ENCODE data around the gene CST6. TPM values are rescaled to one million over a fixed set of nuclear protein-coding genes. Genes with fewer than 3 reads are reported as not detected.

The CST6 gene
- total RNA-seq, 2 donors from 2014 or later, result 2.6 to 6.3 TPM

DNA sequence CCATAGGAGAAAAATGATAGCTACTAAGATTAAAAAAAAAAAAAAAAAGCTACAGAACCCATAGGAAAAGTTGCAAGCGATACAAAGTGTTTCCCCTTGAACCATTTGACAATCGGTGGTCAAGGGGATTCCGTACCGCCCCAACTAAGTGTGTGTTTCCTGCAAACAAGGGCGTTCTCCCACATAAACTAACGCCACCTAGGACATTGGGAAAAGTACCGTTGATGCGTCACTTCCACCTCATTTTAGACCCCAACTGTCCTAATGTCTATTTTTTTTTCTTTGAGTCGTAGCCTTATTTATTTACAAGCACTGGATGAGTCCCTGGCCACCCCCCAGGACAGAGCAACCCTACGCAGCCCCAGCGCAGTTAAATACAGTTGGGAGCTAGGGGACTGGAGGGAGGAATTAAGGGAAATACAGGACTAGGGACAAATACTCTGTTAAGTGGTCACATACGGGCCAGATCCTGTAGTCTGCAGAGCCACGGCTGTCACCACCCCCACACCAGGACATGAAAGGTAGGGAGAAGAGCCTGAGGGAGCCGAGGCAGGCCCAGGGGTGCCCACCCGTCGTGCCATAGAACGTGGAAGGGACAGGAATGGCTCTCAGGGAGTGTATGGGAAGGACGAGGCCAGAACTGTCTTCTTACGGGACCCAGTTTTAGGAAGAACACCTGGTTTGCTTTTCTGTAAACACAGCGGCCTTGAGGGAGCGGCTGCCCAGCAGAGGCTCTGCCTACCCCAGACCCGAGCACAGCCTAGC is 28.8 kb upstream of the CST6 start:
- DNase-seq (ENCODE audit: low spot score), result no peak
- Histone ChIP-seq H3K27me3 (no peaks in the 10 kb centered on the region), H3K9me3 (no peaks in the 10 kb centered on the region), H3K4me3 (no peak overlapping the region), H3K27ac (no peak overlapping the region), H3K4me1 (no peaks in the 10 kb centered on the region), H3K36me3 (peaks cover 14% of the 10 kb centered on the region)
- TF ChIP-seq, protein P1, sequence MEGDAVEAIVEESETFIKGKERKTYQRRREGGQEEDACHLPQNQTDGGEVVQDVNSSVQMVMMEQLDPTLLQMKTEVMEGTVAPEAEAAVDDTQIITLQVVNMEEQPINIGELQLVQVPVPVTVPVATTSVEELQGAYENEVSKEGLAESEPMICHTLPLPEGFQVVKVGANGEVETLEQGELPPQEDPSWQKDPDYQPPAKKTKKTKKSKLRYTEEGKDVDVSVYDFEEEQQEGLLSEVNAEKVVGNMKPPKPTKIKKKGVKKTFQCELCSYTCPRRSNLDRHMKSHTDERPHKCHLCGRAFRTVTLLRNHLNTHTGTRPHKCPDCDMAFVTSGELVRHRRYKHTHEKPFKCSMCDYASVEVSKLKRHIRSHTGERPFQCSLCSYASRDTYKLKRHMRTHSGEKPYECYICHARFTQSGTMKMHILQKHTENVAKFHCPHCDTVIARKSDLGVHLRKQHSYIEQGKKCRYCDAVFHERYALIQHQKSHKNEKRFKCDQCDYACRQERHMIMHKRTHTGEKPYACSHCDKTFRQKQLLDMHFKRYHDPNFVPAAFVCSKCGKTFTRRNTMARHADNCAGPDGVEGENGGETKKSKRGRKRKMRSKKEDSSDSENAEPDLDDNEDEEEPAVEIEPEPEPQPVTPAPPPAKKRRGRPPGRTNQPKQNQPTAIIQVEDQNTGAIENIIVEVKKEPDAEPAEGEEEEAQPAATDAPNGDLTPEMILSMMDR (IDR thresholded peaks at IDR 0.05), result no peak

DNA sequence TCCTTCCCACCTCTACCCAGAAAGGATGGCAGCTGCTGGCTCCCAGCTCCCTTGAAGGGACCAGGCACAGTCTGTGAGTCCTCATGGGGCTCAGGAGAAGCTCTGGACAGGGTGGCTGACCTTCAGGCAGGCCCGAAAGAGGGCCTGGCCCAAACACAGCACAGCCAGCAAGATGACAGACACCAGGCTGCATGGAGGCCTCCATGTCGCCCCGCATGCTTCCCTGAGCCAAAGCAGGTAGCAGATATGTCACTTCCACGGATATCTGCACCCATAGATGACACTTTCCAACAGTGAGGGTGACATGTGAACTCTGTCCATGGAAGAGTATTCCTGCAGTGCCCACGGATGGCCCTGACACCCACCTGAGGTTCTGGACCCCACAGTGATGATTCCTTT is 28.2 kb upstream of the CST6 start:
- Histone ChIP-seq H3K27me3 (no peaks in the 10 kb centered on the region), H3K36me3 (peaks cover 8% of the 10 kb centered on the region), H3K27ac (no peak overlapping the region), H3K4me1 (no peaks in the 10 kb centered on the region), H3K4me3 (no peak overlapping the region), H3K9me3 (no peaks in the 10 kb centered on the region)
- no peak for DNase-seq (ENCODE audit: low spot score)
- TF ChIP-seq, protein P1 (IDR thresholded peaks at IDR 0.05), result no peak

DNA sequence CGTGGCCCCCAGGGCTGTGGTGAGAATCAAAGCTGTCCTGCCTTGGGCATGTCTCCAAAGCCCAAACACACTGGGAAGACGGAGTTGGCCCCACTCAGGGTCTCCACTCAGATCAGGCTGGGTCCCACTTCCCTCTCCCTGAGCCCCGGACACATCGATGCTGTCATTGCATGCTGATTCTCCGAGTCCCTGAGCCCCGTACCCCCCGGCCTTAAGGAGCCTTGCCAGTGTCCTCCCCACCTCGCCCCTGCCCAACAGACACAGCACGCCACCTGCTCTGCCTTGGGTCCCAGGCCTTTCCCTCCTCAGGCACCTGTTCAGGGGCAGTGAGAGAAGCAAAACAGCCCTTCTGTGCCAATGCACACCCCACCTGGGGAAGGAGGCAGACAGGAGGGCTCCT is 24.5 kb upstream of the CST6 start:
- Histone ChIP-seq H3K36me3 (no peaks in the 10 kb centered on the region), H3K4me3 (no peak overlapping the region), H3K27ac (no peak overlapping the region), H3K27me3 (no peaks in the 10 kb centered on the region), H3K4me1 (no peaks in the 10 kb centered on the region), H3K9me3 (no peaks in the 10 kb centered on the region)
- TF ChIP-seq, protein P1 (IDR thresholded peaks at IDR 0.05), result no peak
- no peak for DNase-seq (ENCODE audit: low spot score)

DNA sequence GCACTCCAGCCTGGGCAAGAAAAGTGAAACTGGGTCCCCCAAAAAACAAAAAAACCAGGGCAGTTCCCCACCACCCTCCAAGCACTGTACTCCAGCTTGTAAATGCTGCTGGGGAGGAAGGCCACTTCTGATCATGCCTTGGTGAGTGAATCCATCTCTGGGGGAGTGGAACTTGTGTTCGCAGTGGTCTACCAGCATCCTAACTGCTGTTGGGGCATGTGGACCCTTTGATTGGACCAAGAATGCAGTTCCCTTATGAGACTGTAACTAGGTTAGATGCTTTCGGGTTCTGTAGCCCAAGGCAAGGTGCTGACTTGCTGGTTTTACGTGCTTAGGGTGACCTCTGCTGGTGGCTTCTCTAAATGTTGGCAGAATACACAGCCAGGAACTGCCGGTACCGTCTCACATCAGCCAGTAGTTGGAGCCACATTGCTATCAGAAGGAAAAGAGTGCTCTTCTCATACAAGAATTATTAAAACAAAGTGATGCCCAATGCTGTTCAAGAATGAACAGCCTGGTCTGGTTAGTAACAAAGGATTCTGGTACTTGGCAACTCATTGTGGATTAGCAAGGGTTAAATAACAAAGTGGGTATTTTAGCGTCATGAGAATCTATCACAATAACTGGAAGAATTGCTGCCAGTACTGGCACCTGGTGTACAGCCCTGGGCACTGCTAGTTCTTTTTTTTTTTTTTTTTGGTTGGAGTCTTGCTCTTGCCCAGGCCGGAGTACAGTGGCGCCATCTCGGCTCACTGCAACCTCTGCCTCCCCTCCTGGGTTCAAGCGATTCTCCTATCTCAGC is 22.8 kb upstream of the CST6 start:
- Histone ChIP-seq H3K4me3 (no peak overlapping the region), H3K36me3 (no peaks in the 10 kb centered on the region), H3K9me3 (no peaks in the 10 kb centered on the region), H3K27ac (no peak overlapping the region), H3K27me3 (no peaks in the 10 kb centered on the region), H3K4me1 (no peaks in the 10 kb centered on the region)
- DNase-seq (ENCODE audit: low spot score), result peak; percentile 96
- TF ChIP-seq, protein P1 (IDR thresholded peaks at IDR 0.05), result peak; percentile 85 to 93

DNA sequence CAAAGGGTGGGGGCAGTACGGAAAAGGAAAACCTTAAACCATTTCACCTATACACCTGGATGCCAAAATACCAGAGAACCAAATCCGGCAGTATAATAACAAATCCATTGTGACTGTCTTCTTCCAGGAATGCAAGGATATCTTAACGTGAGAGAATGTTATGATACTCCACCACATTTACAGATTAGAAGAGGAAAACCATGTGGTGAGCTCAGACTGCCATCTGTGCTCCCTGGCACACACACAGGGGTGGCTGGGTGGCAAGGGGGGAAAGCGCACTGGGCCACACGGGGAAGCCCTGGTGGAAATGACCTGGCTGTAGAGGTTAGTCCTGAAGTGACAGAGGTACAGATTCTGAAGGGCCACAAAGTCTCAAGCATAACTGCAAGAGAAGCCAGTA is 19.8 kb upstream of the CST6 start:
- H3K4me1 ChIP-seq, result no peaks in the 10 kb centered on the region
- H3K27me3 ChIP-seq, result no peaks in the 10 kb centered on the region
- no peaks in the 10 kb centered on the region for H3K9me3 ChIP-seq
- TF ChIP-seq, protein P1 (IDR thresholded peaks at IDR 0.05), result no peak
- no peak for DNase-seq (ENCODE audit: low spot score)
- H3K36me3 ChIP-seq, result peaks cover 4% of the 10 kb centered on the region
- no peak overlapping the region for H3K4me3 ChIP-seq
- H3K27ac ChIP-seq, result no peak overlapping the region

All from right atrium auricular region (tissue), 2 donors.